ENCODE results near the gene KIAA0513. TPM values are rescaled to one million over a fixed set of nuclear protein-coding genes. Genes with fewer than 3 reads are reported as not detected.

KIAA0513 gene
- total and polyA plus RNA-seq, 2 donors (not counting 1 experiment from before 2014, with no cell fraction given), result 1.1 to 2.1 TPM

GRCh38 chr16:85028685-85029407 is 1.3 kb downstream of the KIAA0513 start:
- Mint-ChIP-seq H3K27me3 (peaks cover 13% of the 10 kb centered on the region), H3K4me3 (peak overlapping the region; percentile 86), H3K27ac (peak overlapping the region; percentile 76), H3K4me1 (peaks cover 42% of the 10 kb centered on the region), H3K9me3 (ENCODE audit: insufficient read depth) (no peaks in the 10 kb centered on the region)
- H3K9ac ChIP-seq (ENCODE audit: low read length), result peak overlapping the region; percentile 80
- intact Hi-C loops (cut with micrococcal nuclease), result loop anchor here (2.0 to 5.0 kb wide), 3 partner anchors 26 to 1222 kb away; partner anchors contain the start of gene HSBP1
- CTCF ChIA-PET, result interaction anchor here (0.7 to 3.4 kb wide), 4 partner anchors 17 to 58 kb away, joined by 3 to 22 read pairs (median 4); partner anchors contain the start of gene ZDHHC7
- H3K36me3 ChIP-seq (replicated peaks in 1 of 2; ENCODE audit: control extremely low read depth in 1 of 2, control insufficient read depth in 1 of 2, extremely low read depth in 1 of 2, insufficient read depth in 2 of 2, low read length in 1 of 2), result no peaks in the 10 kb centered on the region
- peaks cover 0 to 6% (median 2%) of the 10 kb centered on the region in 4 experiments for H3K27me3 ChIP-seq (replicated peaks in 1 of 4; ENCODE audit: control extremely low read depth in 1 of 4, control insufficient read depth in 3 of 4, insufficient read depth in 4 of 4, low read length in 3 of 4)
- H3K79me2 ChIP-seq (ENCODE audit: control insufficient read depth, insufficient read depth, low read length), result no peaks in the 10 kb centered on the region
- peak overlapping the region; percentile 93 for H3K4me2 ChIP-seq (replicated peaks; ENCODE audit: low read depth, low read length, poor library complexity, severe bottlenecking)
- H3K27ac ChIP-seq (ENCODE audit: low read length in 2 of 2), result no peak overlapping the region
- TF ChIP-seq, protein P1, sequence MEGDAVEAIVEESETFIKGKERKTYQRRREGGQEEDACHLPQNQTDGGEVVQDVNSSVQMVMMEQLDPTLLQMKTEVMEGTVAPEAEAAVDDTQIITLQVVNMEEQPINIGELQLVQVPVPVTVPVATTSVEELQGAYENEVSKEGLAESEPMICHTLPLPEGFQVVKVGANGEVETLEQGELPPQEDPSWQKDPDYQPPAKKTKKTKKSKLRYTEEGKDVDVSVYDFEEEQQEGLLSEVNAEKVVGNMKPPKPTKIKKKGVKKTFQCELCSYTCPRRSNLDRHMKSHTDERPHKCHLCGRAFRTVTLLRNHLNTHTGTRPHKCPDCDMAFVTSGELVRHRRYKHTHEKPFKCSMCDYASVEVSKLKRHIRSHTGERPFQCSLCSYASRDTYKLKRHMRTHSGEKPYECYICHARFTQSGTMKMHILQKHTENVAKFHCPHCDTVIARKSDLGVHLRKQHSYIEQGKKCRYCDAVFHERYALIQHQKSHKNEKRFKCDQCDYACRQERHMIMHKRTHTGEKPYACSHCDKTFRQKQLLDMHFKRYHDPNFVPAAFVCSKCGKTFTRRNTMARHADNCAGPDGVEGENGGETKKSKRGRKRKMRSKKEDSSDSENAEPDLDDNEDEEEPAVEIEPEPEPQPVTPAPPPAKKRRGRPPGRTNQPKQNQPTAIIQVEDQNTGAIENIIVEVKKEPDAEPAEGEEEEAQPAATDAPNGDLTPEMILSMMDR (IDR thresholded peaks at IDR 0.05), result no peak
- no peak for TF ChIP-seq EZH2 (IDR thresholded peaks at IDR 0.05; ENCODE audit: borderline replicate concordance, insufficient read depth, low read depth, low read length, poor library complexity, severe bottlenecking)
- H4K20me1 ChIP-seq (ENCODE audit: control insufficient read depth, insufficient read depth, low read length, poor library complexity, severe bottlenecking), result no peaks in the 10 kb centered on the region
- WGBS (ENCODE audit: insufficient coverage), result 66% methylated on average over 8 of the region's 17 CpGs
- POLR2A ChIA-PET, result interaction anchor here (0.7 kb wide), 1 partner anchor 52 kb away, joined by 4 read pairs; no protein-coding TSS in a partner anchor
- ATAC-seq (ENCODE audit: low read depth), result peak; percentile 12
- H3K4me1 ChIP-seq (ENCODE audit: control insufficient read depth in 2 of 2, insufficient read depth in 2 of 2, low read length in 2 of 2), result peaks cover 28 to 33% of the 10 kb centered on the region in 2 donors
- H2AFZ ChIP-seq (ENCODE audit: insufficient read depth, low read depth, low read length, poor library complexity, severe bottlenecking), result peak overlapping the region; percentile 93
- H3K9me3 ChIP-seq (ENCODE audit: control extremely low read depth in 1 of 3, control insufficient read depth in 2 of 3, insufficient read depth in 1 of 3, low read length in 2 of 3), result no peaks in the 10 kb centered on the region
- peak overlapping the region in 3 of 5 experiments; percentile 24 to 84 (median 68) for H3K4me3 ChIP-seq (ENCODE audit: control extremely low read depth in 1 of 5, extremely low read depth in 1 of 5, insufficient read depth in 1 of 5, low read depth in 2 of 5, low read length in 4 of 5)
- DNase-seq, result peak; percentile 59

GRCh38 chr16:85029408-85029784 is 1.8 kb downstream of the KIAA0513 start:
- Histone ChIP-seq H3K9me3 (ENCODE audit: control extremely low read depth in 1 of 3, control insufficient read depth in 2 of 3, insufficient read depth in 1 of 3, low read length in 2 of 3) (no peaks in the 10 kb centered on the region), H4K20me1 (ENCODE audit: control insufficient read depth, insufficient read depth, low read length, poor library complexity, severe bottlenecking) (no peaks in the 10 kb centered on the region), H3K36me3 (replicated peaks in 1 of 2; ENCODE audit: control extremely low read depth in 1 of 2, control insufficient read depth in 1 of 2, extremely low read depth in 1 of 2, insufficient read depth in 2 of 2, low read length in 1 of 2) (no peaks in the 10 kb centered on the region), H2AFZ (ENCODE audit: insufficient read depth, low read depth, low read length, poor library complexity, severe bottlenecking) (no peak overlapping the region), H3K4me3 (ENCODE audit: control extremely low read depth in 1 of 5, extremely low read depth in 1 of 5, insufficient read depth in 1 of 5, low read depth in 2 of 5, low read length in 4 of 5) (peak overlapping the region in 1 of 5 experiments; percentile 24), H3K4me1 (ENCODE audit: control insufficient read depth in 2 of 2, insufficient read depth in 2 of 2, low read length in 2 of 2) (peaks cover 28 to 33% of the 10 kb centered on the region in 2 donors), H3K79me2 (ENCODE audit: control insufficient read depth, insufficient read depth, low read length) (no peaks in the 10 kb centered on the region), H3K27me3 (replicated peaks in 1 of 4; ENCODE audit: control extremely low read depth in 1 of 4, control insufficient read depth in 3 of 4, insufficient read depth in 4 of 4, low read length in 3 of 4) (peaks cover 0 to 6% (median 2%) of the 10 kb centered on the region in 4 experiments), H3K9ac (ENCODE audit: low read length) (no peak overlapping the region), H3K27ac (ENCODE audit: low read length in 2 of 2) (no peak overlapping the region), H3K4me2 (replicated peaks; ENCODE audit: low read depth, low read length, poor library complexity, severe bottlenecking) (no peak overlapping the region)
- no peak overlapping the region for H3K27ac Mint-ChIP-seq
- DNase-seq (no peak), ATAC-seq (ENCODE audit: low read depth) (no peak)
- intact Hi-C loops (cut with micrococcal nuclease), result loop anchor here (2.0 to 5.0 kb wide), 3 partner anchors 25 to 1222 kb away; partner anchors contain the start of gene HSBP1
- ChIA-PET POLR2A (no interaction called here), CTCF (interaction anchor here (0.9 kb wide), 1 partner anchor 57 kb away, joined by 3 read pairs; no protein-coding TSS in a partner anchor)
- peaks cover 42% of the 10 kb centered on the region for H3K4me1 Mint-ChIP-seq
- H3K9me3 Mint-ChIP-seq (ENCODE audit: insufficient read depth), result no peaks in the 10 kb centered on the region
- TF ChIP-seq EZH2 (IDR thresholded peaks at IDR 0.05; ENCODE audit: borderline replicate concordance, insufficient read depth, low read depth, low read length, poor library complexity, severe bottlenecking), result no peak
- TF ChIP-seq, protein P1 (IDR thresholded peaks at IDR 0.05), result no peak
- peaks cover 13% of the 10 kb centered on the region for H3K27me3 Mint-ChIP-seq
- 60% methylated on average over 2 of the region's 4 CpGs for WGBS (ENCODE audit: insufficient coverage)
- H3K4me3 Mint-ChIP-seq, result peak overlapping the region; percentile 86
